MCF 10A (cell line): Measurements from ENCODE around the gene NCEH1. TPM values are rescaled to one million over a fixed set of nuclear protein-coding genes. Genes with fewer than 3 reads are reported as not detected.

Experiments
- BruUV-seq: library from RNA; stranded (reverse); fragments of 400-500 nt; replicated peaks from 2 replicates; lab custom pipeline; 2021; lab: Mats Ljungman, UMichigan
- CTCF ChIA-PET: fragments of 300-600 bp; sonication (Branson Sonifier 250); formaldehyde crosslinking; extraction: SDS; loops from one replicate; lab custom pipeline; 2021; ENCODE audit warnings: antibody characterized with exemption, inconsistent platforms; lab: Yijun Ruan, JAX
- POLR2A ChIA-PET: fragments of 300-600, 350-650 bp; sonication (Branson Sonifier 250); formaldehyde crosslinking; extraction: SDS; loops from one replicate; lab custom pipeline; 2020; ENCODE audit warnings: antibody characterized with exemption, inconsistent platforms; lab: Yijun Ruan, JAX
- DNase-seq: peaks from one replicate; pipeline ENCODE4 v3.0.0-alpha.2; 2018; ENCODE audit not compliant: unreplicated experiment
- H3K27ac Mint-ChIP-seq: one replicate; pipeline ENCODE4 v1.8.0; 2022; ENCODE audit warnings: mild to moderate bottlenecking, low read depth, mixed read lengths; ENCODE audit not compliant: unreplicated experiment
- H3K27me3 Mint-ChIP-seq: one replicate; pipeline ENCODE4 v1.8.0; 2022; ENCODE audit warnings: mixed read lengths; ENCODE audit not compliant: insufficient read depth, unreplicated experiment
- H3K36me3 Mint-ChIP-seq: one replicate; pipeline ENCODE4 v1.8.0; 2022; ENCODE audit warnings: mild to moderate bottlenecking, moderate library complexity, mixed read lengths; ENCODE audit not compliant: insufficient read depth, unreplicated experiment
- H3K4me1 Mint-ChIP-seq: one replicate; pipeline ENCODE4 v1.8.0; 2022; ENCODE audit warnings: mixed read lengths; ENCODE audit not compliant: insufficient read depth, unreplicated experiment
- H3K4me3 Mint-ChIP-seq: one replicate; pipeline ENCODE4 v1.8.0; 2022; ENCODE audit warnings: mild to moderate bottlenecking, moderate library complexity, mixed read lengths; ENCODE audit not compliant: unreplicated experiment
- H3K9me3 Mint-ChIP-seq: one replicate; pipeline ENCODE4 v1.8.0; 2022; ENCODE audit warnings: mixed read lengths; ENCODE audit not compliant: unreplicated experiment
- CTCF ChIP-seq: fragments of 200-600 bp; IDR thresholded peaks from one replicate; pipeline ENCODE4 v1.8.0; 2022; ENCODE audit warnings: antibody characterized with exemption, mild to moderate bottlenecking; ENCODE audit not compliant: unreplicated experiment
- intact Hi-C: fragments of 100-400 bp; cut with micrococcal nuclease; formaldehyde crosslinking; loops from 2 replicates; pipeline ENCODE4 v1.14.1; 2022
- total RNA-seq: library from RNA; stranded (reverse); gene quantifications from 2 replicates; pipeline ENCODE4 v1.2.3, GENCODE V29; 2022

Gene NCEH1
- total RNA-seq, 1 experiment from 2014 or later: 28.8 TPM

- H3K4me1 Mint-ChIP-seq: peaks cover 8% of the 10 kb centered on the region
- CTCF ChIA-PET: interaction anchor here (0.6 to 3.2 kb wide), 7 partner anchors 8 to 100 kb away, joined by 3 to 23 read pairs (median 4); partner anchors contain the start of gene ECT2
- no peaks in the 10 kb centered on the region for H3K9me3 Mint-ChIP-seq
- no peak for TF ChIP-seq CTCF
- H3K4me3 Mint-ChIP-seq: no peak overlapping the region
- no peak overlapping the region for H3K27ac Mint-ChIP-seq
- H3K36me3 Mint-ChIP-seq: no peaks in the 10 kb centered on the region
- BruUV-seq: no TSS peak
- intact Hi-C loops: no loop called here
- H3K27me3 Mint-ChIP-seq: no peaks in the 10 kb centered on the region
- POLR2A ChIA-PET: no interaction called here
- DNase-seq: no peak
Observed at GRCh38 chr3:172649987-172650386, 60.9 kb downstream of the NCEH1 start.

- intact Hi-C loops: no loop called here
- ChIA-PET CTCF (interaction anchor here (0.7 to 3.2 kb wide), 6 partner anchors 17 to 316 kb away, joined by 3 to 23 read pairs (median 6); no protein-coding TSS in a partner anchor), POLR2A (interaction anchor here (1.1 kb wide), 1 partner anchor 101 kb away, joined by 3 read pairs; no protein-coding TSS in a partner anchor)
- H3K36me3 Mint-ChIP-seq: no peaks in the 10 kb centered on the region
- H3K4me3 Mint-ChIP-seq: no peak overlapping the region
- no TSS peak for BruUV-seq
- no peaks in the 10 kb centered on the region for H3K9me3 Mint-ChIP-seq
- H3K27me3 Mint-ChIP-seq: no peaks in the 10 kb centered on the region
- peak overlapping the region; percentile 46 for H3K27ac Mint-ChIP-seq
- no peak for TF ChIP-seq CTCF
- peaks cover 8% of the 10 kb centered on the region for H3K4me1 Mint-ChIP-seq
- DNase-seq: peak; percentile 65
Observed at GRCh38 chr3:172648747-172649146, 62.1 kb downstream of the NCEH1 start.

GRCh38 chr3:172647823-172648222 is 63.0 kb downstream of the NCEH1 start:
- peaks cover 8% of the 10 kb centered on the region for H3K4me1 Mint-ChIP-seq
- ChIA-PET POLR2A (interaction anchor here (1.1 to 1.8 kb wide), 3 partner anchors 12 to 102 kb away, joined by 3 to 7 read pairs (median 3); no protein-coding TSS in a partner anchor), CTCF (interaction anchor here (1.0 to 2.8 kb wide), 2 partner anchors 19 to 21 kb away, joined by 3 to 14 read pairs; no protein-coding TSS in a partner anchor)
- no peak for TF ChIP-seq CTCF
- H3K27ac Mint-ChIP-seq: no peak overlapping the region
- H3K9me3 Mint-ChIP-seq: no peaks in the 10 kb centered on the region
- intact Hi-C loops: no loop called here
- DNase-seq: peak; percentile 84
- no peak overlapping the region for H3K4me3 Mint-ChIP-seq
- no TSS peak for BruUV-seq
- H3K36me3 Mint-ChIP-seq: no peaks in the 10 kb centered on the region
- H3K27me3 Mint-ChIP-seq: no peaks in the 10 kb centered on the region

GRCh38 chr3:172647080-172647479 is 63.8 kb downstream of the NCEH1 start:
- H3K9me3 Mint-ChIP-seq: no peaks in the 10 kb centered on the region
- H3K27ac Mint-ChIP-seq: no peak overlapping the region
- intact Hi-C loops: no loop called here
- no peak for TF ChIP-seq CTCF
- no peak overlapping the region for H3K4me3 Mint-ChIP-seq
- POLR2A ChIA-PET: interaction anchor here (1.0 to 1.8 kb wide), 4 partner anchors 11 to 24 kb away, joined by 3 to 7 read pairs (median 4); no protein-coding TSS in a partner anchor
- CTCF ChIA-PET: interaction anchor here (0.7 to 2.8 kb wide), 7 partner anchors 11 to 186 kb away, joined by 3 to 14 read pairs (median 3); no protein-coding TSS in a partner anchor
- H3K27me3 Mint-ChIP-seq: no peaks in the 10 kb centered on the region
- H3K36me3 Mint-ChIP-seq: peaks cover under 1% of the 10 kb centered on the region
- peak; percentile 14 for DNase-seq
- peaks cover 8% of the 10 kb centered on the region for H3K4me1 Mint-ChIP-seq
- no TSS peak for BruUV-seq
